Measurements from ENCODE around the gene CIB4. TPM values are rescaled to one million over a fixed set of nuclear protein-coding genes. Genes with fewer than 3 reads are reported as not detected.

The CIB4 gene
- total and polyA plus RNA-seq, 2 donors (not counting 1 experiment from before 2014, with no cell fraction given): not detected

Small RNAs within 50 kb of the gene (small RNA-seq; reads per million reads assigned to genes)
- not detected for gene AC015977.1 (ENCODE audit: insufficient read length, low read depth, low replicate concordance)

Other genes with a start within 250 kb of the CIB4 start
- not detected in 2 replicates for gene DRC1, start 239.4 kb downstream of the CIB4 start, total RNA-seq
- not detected in 2 replicates for gene DRC1, start 239.4 kb downstream of the CIB4 start, polyA plus RNA-seq
- gene OTOF, start 163.2 kb downstream of the CIB4 start, total RNA-seq: not detected in 2 replicates
- not detected in 2 replicates for gene OTOF, start 163.2 kb downstream of the CIB4 start, polyA plus RNA-seq
- not detected in 2 replicates for gene KCNK3, start 51.4 kb upstream of the CIB4 start, total RNA-seq
- not detected in 2 replicates for gene KCNK3, start 51.4 kb upstream of the CIB4 start, polyA plus RNA-seq
- 13.3 and 15.2 TPM in 2 replicates for gene SLC35F6, start 122.9 kb upstream of the CIB4 start, total RNA-seq
- 7.7 and 10.4 TPM in 2 replicates for gene SLC35F6, start 122.9 kb upstream of the CIB4 start, polyA plus RNA-seq
- not detected in 2 replicates for gene CENPA, start 144.7 kb upstream of the CIB4 start, total RNA-seq
- 0.10 and 0.59 TPM in 2 replicates for gene CENPA, start 144.7 kb upstream of the CIB4 start, polyA plus RNA-seq
- gene DPYSL5, start 206.8 kb upstream of the CIB4 start, total RNA-seq: not detected in 2 replicates
- gene DPYSL5, start 206.8 kb upstream of the CIB4 start, polyA plus RNA-seq: not detected in 2 replicates

Measured in B cell (primary cell).